ENCODE data around the gene SLC2A4. TPM values are rescaled to one million over a fixed set of nuclear protein-coding genes. Genes with fewer than 3 reads are reported as not detected.

SLC2A4 gene
- total RNA-seq, 1 donor from 2014 or later = 34.4 TPM

Small RNA genes lying within 50 kb of the gene (small RNA-seq; reads per million reads assigned to genes)
- gene AC026954.2 (not detected), gene RF00019 (not detected)

Other genes starting within 250 kb of the SLC2A4 start
- gene SLC16A13, start 245.7 kb upstream of the SLC2A4 start, total RNA-seq = under 0.01 TPM
- not detected for gene SLC16A11, start 237.6 kb upstream of the SLC2A4 start, total RNA-seq
- gene CLEC10A, start 201.5 kb upstream of the SLC2A4 start, total RNA-seq = 1.6 TPM
- not detected for gene ASGR2, start 166.9 kb upstream of the SLC2A4 start, total RNA-seq
- 1.0 TPM for gene ASGR1, start 102.3 kb upstream of the SLC2A4 start, total RNA-seq
- 7.3 TPM for gene DLG4, start 61.9 kb upstream of the SLC2A4 start, total RNA-seq
- 119 TPM for gene ACADVL, start 61.8 kb upstream of the SLC2A4 start, total RNA-seq
- 63.2 TPM for gene DVL2, start 47.2 kb upstream of the SLC2A4 start, total RNA-seq
- 30.3 TPM for gene PHF23, start 42.3 kb upstream of the SLC2A4 start, total RNA-seq
- gene GABARAP, start 39.3 kb upstream of the SLC2A4 start, total RNA-seq = 259 TPM
- gene CTDNEP1, start 30.0 kb upstream of the SLC2A4 start, total RNA-seq = 39.7 TPM
- 28.2 TPM for gene ELP5, start 29.5 kb upstream of the SLC2A4 start, total RNA-seq
- gene CLDN7, start 19.2 kb upstream of the SLC2A4 start, total RNA-seq = not detected
- gene YBX2, start 12.9 kb downstream of the SLC2A4 start, total RNA-seq = 0.52 TPM
- 185 TPM for gene EIF5A, start 25.9 kb downstream of the SLC2A4 start, total RNA-seq
- 24.5 TPM for gene GPS2, start 33.6 kb downstream of the SLC2A4 start, total RNA-seq
- 19.8 TPM for gene NEURL4, start 47.6 kb downstream of the SLC2A4 start, total RNA-seq
- 2.1 TPM for gene ACAP1, start 54.8 kb downstream of the SLC2A4 start, total RNA-seq
- gene KCTD11, start 70.4 kb downstream of the SLC2A4 start, total RNA-seq = 4.2 TPM
- gene TMEM95, start 73.4 kb downstream of the SLC2A4 start, total RNA-seq = not detected
- gene TNK1, start 99.4 kb downstream of the SLC2A4 start, total RNA-seq = not detected
- 10.4 TPM for gene PLSCR3, start 112.8 kb downstream of the SLC2A4 start, total RNA-seq
- gene TMEM256, start 122.4 kb downstream of the SLC2A4 start, total RNA-seq = 149 TPM
- 3.1 TPM for gene NLGN2, start 126.1 kb downstream of the SLC2A4 start, total RNA-seq
- not detected for gene SPEM1, start 138.6 kb downstream of the SLC2A4 start, total RNA-seq
- not detected for gene SPEM2, start 143.9 kb downstream of the SLC2A4 start, total RNA-seq
- gene SPEM3, start 147.1 kb downstream of the SLC2A4 start, total RNA-seq = not detected
- 0.52 TPM for gene TMEM102, start 153.7 kb downstream of the SLC2A4 start, total RNA-seq
- gene FGF11, start 157.8 kb downstream of the SLC2A4 start, total RNA-seq = 1.0 TPM
- gene CHRNB1, start 163.3 kb downstream of the SLC2A4 start, total RNA-seq = 31.3 TPM
- 10.4 TPM for gene ZBTB4, start 197.9 kb downstream of the SLC2A4 start, total RNA-seq
- not detected for gene SLC35G6, start 199.7 kb downstream of the SLC2A4 start, total RNA-seq
- gene POLR2A, start 202.6 kb downstream of the SLC2A4 start, total RNA-seq = 91.3 TPM

All from skeletal muscle tissue (tissue), 2 donors.